Epithelial cell of esophagus (primary cell): ENCODE measurements around the gene DDX31.

Experiments used
- DNase-seq: peaks from one replicate; pipeline ENCODE4 v3.0.0; 2010; ENCODE audit warnings: low read depth
- H3K4me3 ChIP-seq: 2 replicates; pipeline ENCODE4 v1.5.1; 2011; ENCODE audit warnings: mild to moderate bottlenecking, low read length, control low read depth
- TF ChIP-seq, protein P1 (sequence below): IDR thresholded peaks from 2 replicates; pipeline ENCODE4 v1.5.1; 2011; ENCODE audit warnings: low read depth, mild to moderate bottlenecking, low read length, control low read depth, inconsistent platforms; ENCODE audit not compliant: insufficient read depth; ENCODE audit errors: missing control alignments

The DDX31 gene

DNA sequence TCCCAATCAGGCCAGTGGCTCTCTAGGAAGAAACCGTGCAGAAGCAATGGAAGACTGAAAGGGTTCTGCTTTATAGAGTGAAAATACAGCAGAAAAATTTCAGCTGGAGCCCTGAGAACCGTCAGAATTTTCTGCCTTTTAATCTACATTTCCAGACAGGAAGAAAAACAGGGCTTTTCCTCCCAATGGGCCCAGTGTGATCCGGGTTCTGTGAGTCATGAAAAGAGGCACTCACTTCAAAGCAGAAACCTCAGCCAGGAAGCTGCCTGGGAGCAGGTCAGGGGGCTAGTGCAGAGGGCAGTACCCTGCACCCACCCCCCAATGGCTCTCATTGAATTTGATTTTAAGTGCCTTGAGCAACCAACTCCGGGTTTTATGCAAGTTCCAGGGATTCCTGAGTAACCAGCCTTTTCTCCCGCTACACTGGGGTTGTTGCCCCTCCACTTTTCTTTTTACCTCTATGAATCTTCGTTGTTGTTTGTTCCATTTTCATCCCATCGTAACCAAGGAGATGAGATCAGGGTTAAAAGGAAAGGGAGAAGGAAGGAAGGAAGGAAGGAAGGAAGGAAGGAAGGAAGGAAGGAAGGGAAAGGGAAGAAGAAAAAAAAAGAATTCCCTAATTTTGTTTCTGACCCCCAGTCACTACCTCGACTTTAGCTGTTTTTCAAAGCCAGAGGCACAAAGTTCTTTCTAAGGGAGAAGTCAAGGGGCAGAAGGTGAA is 86.0 kb downstream of the DDX31 start:
- H3K4me3 ChIP-seq, result no peak overlapping the region
- no peak for DNase-seq
- TF ChIP-seq, protein P1, sequence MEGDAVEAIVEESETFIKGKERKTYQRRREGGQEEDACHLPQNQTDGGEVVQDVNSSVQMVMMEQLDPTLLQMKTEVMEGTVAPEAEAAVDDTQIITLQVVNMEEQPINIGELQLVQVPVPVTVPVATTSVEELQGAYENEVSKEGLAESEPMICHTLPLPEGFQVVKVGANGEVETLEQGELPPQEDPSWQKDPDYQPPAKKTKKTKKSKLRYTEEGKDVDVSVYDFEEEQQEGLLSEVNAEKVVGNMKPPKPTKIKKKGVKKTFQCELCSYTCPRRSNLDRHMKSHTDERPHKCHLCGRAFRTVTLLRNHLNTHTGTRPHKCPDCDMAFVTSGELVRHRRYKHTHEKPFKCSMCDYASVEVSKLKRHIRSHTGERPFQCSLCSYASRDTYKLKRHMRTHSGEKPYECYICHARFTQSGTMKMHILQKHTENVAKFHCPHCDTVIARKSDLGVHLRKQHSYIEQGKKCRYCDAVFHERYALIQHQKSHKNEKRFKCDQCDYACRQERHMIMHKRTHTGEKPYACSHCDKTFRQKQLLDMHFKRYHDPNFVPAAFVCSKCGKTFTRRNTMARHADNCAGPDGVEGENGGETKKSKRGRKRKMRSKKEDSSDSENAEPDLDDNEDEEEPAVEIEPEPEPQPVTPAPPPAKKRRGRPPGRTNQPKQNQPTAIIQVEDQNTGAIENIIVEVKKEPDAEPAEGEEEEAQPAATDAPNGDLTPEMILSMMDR, result no peak

DNA sequence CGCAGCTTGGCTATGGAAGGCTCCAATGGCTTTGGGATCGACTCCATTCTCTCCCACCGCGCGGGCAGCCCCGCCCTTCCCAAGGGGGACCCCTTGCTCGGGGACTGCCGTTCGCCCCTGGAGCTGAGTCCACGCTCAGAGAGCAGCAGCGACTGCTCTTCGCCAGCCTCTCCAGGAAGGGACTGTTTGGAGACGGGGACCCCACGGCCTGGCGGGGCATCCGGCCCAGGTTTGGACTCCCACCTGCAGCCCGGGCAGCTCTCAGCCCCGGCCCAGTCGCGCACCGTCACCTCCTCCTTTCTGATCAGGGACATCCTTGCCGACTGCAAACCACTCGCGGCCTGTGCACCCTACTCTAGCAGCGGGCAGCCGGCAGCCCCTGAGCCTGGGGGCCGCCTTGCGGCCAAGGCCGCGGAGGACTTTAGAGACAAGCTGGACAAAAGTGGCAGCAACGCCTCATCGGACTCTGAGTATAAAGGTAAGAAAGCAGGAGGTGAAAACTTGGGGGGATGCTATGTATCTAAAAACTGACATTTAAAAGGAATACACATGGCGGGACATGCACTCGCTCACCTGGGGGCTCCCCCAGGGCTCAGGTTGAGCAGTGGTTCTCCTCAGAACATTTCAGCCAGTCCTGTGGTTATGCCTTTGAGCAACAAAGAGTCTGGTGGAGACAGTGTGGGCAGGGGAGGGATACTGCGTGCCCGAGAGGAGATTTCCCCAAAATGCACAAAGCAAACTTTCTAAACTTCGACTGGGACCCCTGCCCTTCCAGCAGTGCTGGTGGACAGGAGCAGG is 86.8 kb downstream of the DDX31 start:
- TF ChIP-seq, protein P1, result no peak
- H3K4me3 ChIP-seq, result no peak overlapping the region
- no peak for DNase-seq

DNA sequence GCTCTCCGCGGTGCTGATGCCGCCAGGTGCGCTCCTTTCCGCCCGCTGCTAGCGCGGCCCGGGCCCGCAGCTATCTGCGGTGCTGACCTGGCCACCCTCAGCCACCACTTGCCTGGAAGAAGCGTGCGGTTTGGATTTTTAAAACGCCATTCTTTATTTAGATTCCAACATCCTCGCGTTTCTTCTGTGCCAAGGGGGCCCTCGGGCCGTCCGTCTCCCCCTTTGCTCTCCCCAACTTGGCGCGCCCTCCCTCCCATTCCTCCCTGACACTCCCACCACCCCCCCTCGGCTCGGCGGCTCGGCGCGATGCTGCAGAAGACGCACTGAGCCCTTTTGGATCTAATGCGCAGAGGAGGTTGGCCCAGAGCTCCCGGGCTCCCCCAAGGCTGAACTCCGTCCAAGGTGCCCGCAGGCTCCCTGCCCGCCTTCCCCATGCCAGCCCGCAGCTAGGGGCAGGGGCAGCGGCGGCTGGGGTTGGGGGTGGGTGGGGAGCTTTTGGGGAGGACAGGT is 87.5 kb downstream of the DDX31 start, which contains the start of gene BARHL1:
Gene BARHL1 (plus strand): TSS at position 331 of the 510 bp plus-strand sequence. CDS start 192 bp downstream, outside the sequence.
- H3K4me3 ChIP-seq, result no peak within 1 kb of the TSS
- TF ChIP-seq, protein P1, result no peak
- no peak for DNase-seq

DNA sequence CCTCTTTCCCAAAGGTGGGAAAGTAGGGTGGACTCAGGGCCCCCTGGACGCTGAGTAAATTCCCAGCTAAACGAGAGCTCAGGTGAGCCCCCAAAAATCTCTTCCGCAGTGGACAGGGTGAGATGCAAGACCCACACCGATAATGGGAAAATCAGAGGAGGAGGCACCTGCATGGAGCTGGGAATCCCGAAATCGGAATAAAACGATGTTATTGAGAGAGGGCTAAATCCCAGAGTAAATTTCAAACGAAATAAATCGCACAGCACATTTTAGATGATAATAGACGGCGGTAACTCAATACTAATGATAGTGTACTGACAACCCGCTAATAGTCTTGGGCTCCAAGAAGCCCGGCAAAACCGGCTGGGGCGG is 90.4 kb downstream of the DDX31 start:
- DNase-seq, result no peak
- TF ChIP-seq, protein P1, result no peak

DNA sequence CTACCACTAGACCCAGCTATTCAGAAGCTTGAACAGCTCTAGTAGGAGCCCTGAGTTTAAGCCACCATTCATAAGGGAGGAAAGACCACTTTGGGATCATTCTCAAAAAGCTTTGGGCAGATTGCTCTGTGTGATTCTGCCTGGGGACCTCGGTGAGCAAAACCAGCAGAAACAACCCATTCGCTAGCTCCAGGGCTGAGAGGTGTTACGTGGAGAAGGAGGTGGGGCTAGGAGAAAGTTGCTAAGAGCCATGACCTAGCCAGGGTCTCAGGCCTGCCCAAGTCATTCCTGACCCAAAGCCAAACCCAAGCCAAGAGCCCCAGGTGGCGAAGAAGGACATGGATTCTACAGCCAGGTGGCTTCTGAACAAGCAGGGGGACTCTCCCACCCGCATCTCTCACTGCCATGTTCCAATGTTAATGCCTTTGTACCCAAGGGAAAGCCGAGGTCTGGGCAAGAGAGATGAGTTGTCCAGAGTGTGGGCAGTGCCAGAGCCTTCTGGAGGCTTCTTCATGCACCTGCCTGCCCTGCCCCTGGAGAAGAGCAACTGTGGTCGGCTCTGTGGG is 91.3 kb downstream of the DDX31 start:
- TF ChIP-seq, protein P1, result no peak
- no peak for DNase-seq
- no peak overlapping the region for H3K4me3 ChIP-seq

More for the DNA sequence above, 90.4 kb downstream of the DDX31 start:
- no peak overlapping the region for H3K4me3 ChIP-seq

DNA sequence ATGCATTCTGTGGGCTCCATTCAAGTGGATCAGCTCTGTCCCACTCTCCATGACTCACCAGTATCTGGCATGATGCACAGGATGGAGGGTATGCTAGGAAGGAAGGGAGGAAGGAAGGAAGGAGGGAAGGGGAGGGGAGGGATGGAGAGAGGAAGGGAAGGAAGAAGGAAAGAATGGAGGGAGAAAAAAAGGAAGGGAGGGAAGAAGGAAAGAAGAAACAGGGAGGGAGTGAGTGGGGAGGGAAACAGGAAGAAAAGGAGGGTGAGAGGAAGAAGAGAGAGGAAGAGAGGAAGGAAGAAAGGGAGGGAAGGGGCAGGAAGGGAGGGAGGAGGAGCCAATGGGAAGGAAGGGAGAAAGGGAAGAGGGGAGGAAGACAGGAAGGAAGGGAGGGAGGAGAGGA is 92.7 kb downstream of the DDX31 start:
- DNase-seq, result no peak
- H3K4me3 ChIP-seq, result no peak overlapping the region
- TF ChIP-seq, protein P1, result no peak
